ENCODE measurements around the gene PTGR3.
A peak's percentile ranks its signal among the peaks of the same experiment; 100 is the strongest.

PTGR3 gene

DNA sequence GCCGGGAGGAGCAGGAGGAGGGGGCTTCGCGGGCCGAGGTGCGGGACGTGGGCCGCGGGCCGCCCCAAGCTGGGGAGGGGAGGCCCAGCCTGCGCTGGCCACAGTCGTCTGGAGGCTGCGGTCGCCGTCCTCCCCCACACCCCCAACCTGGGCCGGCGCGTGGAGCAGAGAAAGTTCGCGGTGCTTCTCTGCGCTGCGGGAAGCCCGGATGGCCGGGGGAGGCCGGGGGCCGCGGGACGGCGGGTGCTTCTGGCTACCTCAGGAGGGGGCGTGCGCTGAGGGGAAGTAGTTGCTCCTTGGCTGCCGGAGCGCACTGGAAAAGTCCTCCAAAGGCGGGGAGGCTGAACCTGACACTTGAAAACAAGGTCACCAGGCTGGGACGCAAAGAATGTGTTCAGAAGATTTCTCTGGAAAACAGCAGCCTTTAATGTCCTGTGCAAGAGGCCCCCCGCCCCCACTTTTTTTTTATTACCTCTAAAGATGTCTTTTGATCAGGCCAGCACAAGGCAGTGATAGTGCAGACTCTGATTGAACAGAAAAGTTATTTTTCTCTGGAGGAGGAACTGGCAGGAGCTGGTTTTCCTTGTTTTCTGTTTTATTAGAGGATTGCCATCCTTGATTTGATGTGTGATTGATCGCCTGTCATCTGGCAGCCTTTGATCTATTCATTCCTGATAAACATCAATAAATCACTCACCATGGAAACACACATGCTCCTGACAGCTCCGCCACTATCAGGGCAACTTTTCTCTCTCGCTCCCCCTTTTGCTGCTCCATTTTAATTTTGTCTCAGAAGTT, 3.2 kb upstream of the PTGR3 start:
- DNase-seq = peak; percentile 66
- Mint-ChIP-seq H3K4me3 (peak overlapping the region; percentile 89), H3K36me3 (ENCODE audit: low read depth) (peaks cover 13% of the 10 kb centered on the region), H3K9me3 (no peaks in the 10 kb centered on the region), H3K4me1 (peaks cover 67% of the 10 kb centered on the region), H3K27ac (peak overlapping the region; percentile 53), H3K27me3 (ENCODE audit: low read depth, poor library complexity) (peaks cover 4% of the 10 kb centered on the region)
- TF ChIP-seq, protein P1, sequence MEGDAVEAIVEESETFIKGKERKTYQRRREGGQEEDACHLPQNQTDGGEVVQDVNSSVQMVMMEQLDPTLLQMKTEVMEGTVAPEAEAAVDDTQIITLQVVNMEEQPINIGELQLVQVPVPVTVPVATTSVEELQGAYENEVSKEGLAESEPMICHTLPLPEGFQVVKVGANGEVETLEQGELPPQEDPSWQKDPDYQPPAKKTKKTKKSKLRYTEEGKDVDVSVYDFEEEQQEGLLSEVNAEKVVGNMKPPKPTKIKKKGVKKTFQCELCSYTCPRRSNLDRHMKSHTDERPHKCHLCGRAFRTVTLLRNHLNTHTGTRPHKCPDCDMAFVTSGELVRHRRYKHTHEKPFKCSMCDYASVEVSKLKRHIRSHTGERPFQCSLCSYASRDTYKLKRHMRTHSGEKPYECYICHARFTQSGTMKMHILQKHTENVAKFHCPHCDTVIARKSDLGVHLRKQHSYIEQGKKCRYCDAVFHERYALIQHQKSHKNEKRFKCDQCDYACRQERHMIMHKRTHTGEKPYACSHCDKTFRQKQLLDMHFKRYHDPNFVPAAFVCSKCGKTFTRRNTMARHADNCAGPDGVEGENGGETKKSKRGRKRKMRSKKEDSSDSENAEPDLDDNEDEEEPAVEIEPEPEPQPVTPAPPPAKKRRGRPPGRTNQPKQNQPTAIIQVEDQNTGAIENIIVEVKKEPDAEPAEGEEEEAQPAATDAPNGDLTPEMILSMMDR (IDR thresholded peaks at IDR 0.05) = no peak

DNA sequence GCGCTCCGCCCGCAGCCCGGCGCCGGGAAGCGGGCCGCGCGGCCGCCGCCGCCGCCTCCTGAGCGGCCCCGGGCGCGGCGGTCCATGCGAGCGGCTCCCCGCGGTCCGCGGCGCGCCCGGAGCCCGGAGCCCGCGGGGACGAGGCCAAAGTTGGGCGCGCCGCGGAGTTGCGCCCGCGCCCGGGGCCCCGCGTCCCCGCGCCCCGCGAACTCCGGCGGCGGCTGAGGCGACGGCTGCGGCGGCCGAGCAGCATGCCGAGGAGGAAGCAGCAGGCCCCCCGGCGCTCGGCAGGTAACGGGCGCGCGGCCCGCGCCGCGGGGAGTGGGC, 2.6 kb upstream of the PTGR3 start:
- Mint-ChIP-seq H3K4me1 (peaks cover 67% of the 10 kb centered on the region), H3K4me3 (no peak overlapping the region), H3K36me3 (ENCODE audit: low read depth) (peaks cover 13% of the 10 kb centered on the region), H3K9me3 (no peaks in the 10 kb centered on the region), H3K27ac (no peak overlapping the region), H3K27me3 (ENCODE audit: low read depth, poor library complexity) (peaks cover 1% of the 10 kb centered on the region)
- TF ChIP-seq, protein P1 (IDR thresholded peaks at IDR 0.05) = no peak
- DNase-seq = no peak

DNA sequence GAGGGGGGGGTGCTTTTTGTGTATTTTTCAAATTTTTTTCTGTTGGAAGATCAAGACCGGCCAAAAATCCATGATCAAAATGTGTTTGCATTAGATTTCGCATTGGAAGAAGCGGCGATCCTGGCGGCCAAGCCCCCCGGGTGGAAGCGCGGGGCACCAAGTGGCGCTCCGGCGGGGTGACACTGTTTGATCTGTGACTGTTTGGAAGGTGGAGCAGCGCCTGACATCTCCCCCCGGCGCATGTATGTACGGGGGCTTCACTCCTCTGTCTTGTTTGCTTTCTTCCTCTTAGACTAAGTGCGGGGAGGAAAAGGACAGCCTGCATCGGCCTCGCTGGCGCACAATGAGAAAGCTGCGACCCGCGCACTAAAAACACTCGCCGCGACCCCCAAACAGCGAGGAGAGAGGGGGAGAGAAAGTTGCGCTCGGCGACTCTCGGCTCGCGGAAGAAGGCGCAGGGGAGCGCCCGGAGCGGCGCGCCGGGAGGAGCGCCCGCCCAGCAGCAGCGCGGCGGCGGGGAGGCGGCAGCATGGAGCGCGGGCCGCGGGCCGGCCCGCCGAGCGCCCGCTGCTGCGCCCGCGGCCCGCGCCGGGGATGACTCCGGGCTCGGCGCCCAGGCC, 2.2 kb upstream of the PTGR3 start:
- no peaks in the 10 kb centered on the region for H3K9me3 Mint-ChIP-seq
- H3K27ac Mint-ChIP-seq = peak overlapping the region; percentile 99
- peak; percentile 33 for DNase-seq
- peaks cover 67% of the 10 kb centered on the region for H3K4me1 Mint-ChIP-seq
- H3K36me3 Mint-ChIP-seq (ENCODE audit: low read depth) = peaks cover 9% of the 10 kb centered on the region
- H3K4me3 Mint-ChIP-seq = peak overlapping the region; percentile 98
- peaks cover 5% of the 10 kb centered on the region for H3K27me3 Mint-ChIP-seq (ENCODE audit: low read depth, poor library complexity)
- TF ChIP-seq, protein P1 (IDR thresholded peaks at IDR 0.05) = no peak

DNA sequence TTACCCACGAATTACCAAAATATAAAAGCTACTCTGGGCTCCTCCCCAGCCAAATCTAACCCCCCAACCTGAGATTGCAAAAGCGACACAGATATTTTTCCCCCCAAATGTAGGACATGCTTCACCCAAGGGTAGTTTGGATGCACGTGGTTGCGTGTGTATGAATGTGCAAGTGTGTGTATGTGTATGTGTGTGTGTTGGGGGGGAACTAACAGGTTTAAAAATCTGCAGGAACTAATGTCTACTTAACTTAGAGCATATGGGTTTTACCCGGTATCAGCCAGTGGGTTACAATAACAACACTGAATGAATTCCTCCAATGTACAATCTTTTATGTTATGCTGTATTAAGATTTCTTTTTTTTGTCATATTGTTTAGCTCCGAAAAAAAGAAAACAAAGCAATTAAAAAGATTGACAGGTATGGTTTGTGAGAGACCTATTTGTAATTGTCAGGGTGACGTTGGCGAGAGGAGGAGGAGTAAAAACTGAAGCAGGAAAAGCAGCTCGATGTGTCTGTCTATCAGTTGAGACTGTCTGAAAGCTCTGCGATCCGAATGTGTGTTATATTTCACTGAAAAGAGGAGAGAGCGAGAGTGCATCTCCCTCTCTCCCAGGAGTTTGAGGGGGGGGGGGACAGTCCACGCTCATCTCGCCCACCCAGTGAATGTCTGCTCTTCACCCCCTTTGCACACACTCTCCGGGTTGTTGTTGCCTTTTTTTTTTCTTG, 1.5 kb upstream of the PTGR3 start, which contains the start of gene TSHZ1:
Gene TSHZ1, plus strand, starts transcription at position 524 of the 728 bp plus-strand sequence. CDS start 1,080 bp downstream, outside the sequence.
- DNase-seq = no peak
- Mint-ChIP-seq H3K4me1 (peaks cover 67% of the 10 kb centered on the region), H3K27me3 (ENCODE audit: low read depth, poor library complexity) (peaks cover 6% of the 10 kb centered on the region)

DNA sequence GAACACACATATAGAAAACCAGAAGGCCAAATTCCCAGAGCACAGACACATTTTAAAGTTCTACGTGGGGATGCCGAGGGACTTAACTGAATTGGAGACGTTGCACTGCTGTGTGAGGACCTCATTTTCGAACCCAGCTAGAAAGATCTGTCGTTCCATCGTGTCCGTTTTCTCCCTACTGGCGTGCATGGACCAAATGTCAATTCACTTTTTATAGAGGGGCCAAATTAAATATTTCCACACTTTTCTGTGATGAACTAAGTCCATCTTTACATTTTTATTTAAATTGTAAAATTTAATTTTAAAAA, 966 bp upstream of the PTGR3 start:
- DNase-seq = no peak
- TF ChIP-seq, protein P1 (IDR thresholded peaks at IDR 0.05) = no peak
- H3K4me1 Mint-ChIP-seq = peaks cover 66% of the 10 kb centered on the region
- H3K36me3 Mint-ChIP-seq (ENCODE audit: low read depth) = peaks cover under 1% of the 10 kb centered on the region
- H3K27ac Mint-ChIP-seq = peak overlapping the region; percentile 99
- peak overlapping the region; percentile 98 for H3K4me3 Mint-ChIP-seq
- no peaks in the 10 kb centered on the region for H3K9me3 Mint-ChIP-seq
- peaks cover 6% of the 10 kb centered on the region for H3K27me3 Mint-ChIP-seq (ENCODE audit: low read depth, poor library complexity)

More for the DNA sequence above, 1.5 kb upstream of the PTGR3 start, which contains the start of gene TSHZ1:
- H3K9me3 Mint-ChIP-seq = no peaks in the 10 kb centered on the region
- peak within 1 kb of the TSS; percentile 99 for H3K27ac Mint-ChIP-seq
- peaks cover 6% of the 10 kb centered on the region for H3K36me3 Mint-ChIP-seq (ENCODE audit: low read depth)
- peak within 1 kb of the TSS; percentile 98 for H3K4me3 Mint-ChIP-seq
- TF ChIP-seq, protein P1 (IDR thresholded peaks at IDR 0.05) = no peak

Data from nephron progenitor cell (in vitro differentiated cells).